ENCODE measurements around the gene ARL15.

DNA sequence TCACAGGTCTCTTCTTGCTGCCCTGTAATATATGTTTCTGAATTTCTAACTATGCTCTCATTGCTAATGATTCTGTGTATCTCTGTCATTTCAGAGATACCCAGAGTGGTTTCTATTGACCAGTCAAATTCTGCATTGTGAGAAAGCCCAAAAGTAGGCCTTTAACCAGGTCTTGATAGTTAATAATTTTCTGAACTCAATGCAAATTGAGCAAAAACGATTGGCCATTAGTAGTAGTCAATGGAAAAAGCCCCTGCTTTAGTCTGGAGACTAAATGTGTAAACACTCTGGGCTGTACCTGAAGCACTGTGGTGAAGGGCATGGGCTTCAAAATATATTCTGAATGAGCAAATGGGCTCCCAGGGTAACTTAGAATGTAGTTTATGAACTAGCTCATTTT, 307.6 kb downstream of the ARL15 start:
- no peak for TF ChIP-seq CTCF (IDR thresholded peaks at IDR 0.05)
- TF ChIP-seq POLR2A (IDR thresholded peaks at IDR 0.05) = no peak
- TF ChIP-seq EP300 (IDR thresholded peaks at IDR 0.05) = no peak
- TF ChIP-seq POLR2AphosphoS5 (IDR thresholded peaks at IDR 0.05) = no peak
